Tibial nerve (tissue), 4 donors: ENCODE measurements around the gene RNF146. TPM values are rescaled to one million over a fixed set of nuclear protein-coding genes. Genes with fewer than 3 reads are reported as not detected.

Experiments
- DNase-seq, 2 donors: peaks; one replicate each; pipeline ENCODE4 v3.0.0-alpha.2; 2019; ENCODE audit warnings: low spot score in 2 of 2
- H3K27ac ChIP-seq, 4 donors: fragments of 200-600 bp; sonication (generic) in 3 of 4; one replicate each; pipeline ENCODE4 v1.5.1; 2017 to 2019; ENCODE audit warnings: mild to moderate bottlenecking in 1 of 4
- H3K27me3 ChIP-seq, 2 donors: fragments of 200-600 bp; sonication (generic) in 1 of 2; one replicate each; pipeline versions ENCODE4 v1.5.1 to v1.6.0; 2017 to 2019
- H3K36me3 ChIP-seq, 3 donors: fragments of 200-600 bp; sonication (generic); one replicate each; pipeline ENCODE4 v1.5.1; 2018 to 2019
- H3K4me1 ChIP-seq, 4 donors: fragments of 200-600 bp; sonication (generic) in 3 of 4; one replicate each; pipeline ENCODE4 v1.5.1; 2017 to 2019
- H3K4me3 ChIP-seq, 4 donors: fragments of 200-600 bp; sonication (generic) in 3 of 4; one replicate each; pipeline ENCODE4 v1.5.1; 2017 to 2019; ENCODE audit warnings: mild to moderate bottlenecking in 1 of 4, moderate library complexity in 1 of 4
- H3K9me3 ChIP-seq, 4 donors: fragments of 200-600 bp; sonication (generic) in 3 of 4; one replicate each; pipeline ENCODE4 v1.5.1; 2017 to 2019
- CTCF ChIP-seq, 5 experiments: fragments of 200-600 bp in 3 of 5; fragments of 450-650 bp in 2 of 5; sonication (generic) in 3 of 5; IDR thresholded peaks; one replicate each; pipeline ENCODE4 v1.5.1; 2016 to 2019; ENCODE audit warnings: antibody characterized with exemption in 5 of 5, mild to moderate bottlenecking in 3 of 5, moderate library complexity in 2 of 5
- EP300 ChIP-seq, 2 donors: sonication (generic); formaldehyde crosslinking; IDR thresholded peaks; one replicate each; pipeline ENCODE4 v1.6.1; 2017; ENCODE audit warnings: antibody characterized with exemption in 2 of 2, mild to moderate bottlenecking in 1 of 2
- POLR2A ChIP-seq, 2 donors: fragments of 450-650 bp; IDR thresholded peaks; one replicate each; pipeline ENCODE4 v1.6.1; 2017; ENCODE audit warnings: antibody characterized with exemption in 2 of 2, mild to moderate bottlenecking in 2 of 2, moderate library complexity in 2 of 2
- WGBS, 2 donors: methylation state at CpG; one replicate each; pipeline ENCODE4 v1.1.5; 2018; 5-methylcytosine and 5-hydroxymethylcytosine counted together
- total RNA-seq, 4 donors: library from RNA; depleted of rRNA; stranded (reverse); fragments of >200 nt; gene quantifications; one replicate each; pipeline ENCODE4 v1.1.0, GENCODE V29; 2016

Gene RNF146
- total RNA-seq, 4 donors from 2014 or later = 58.5 to 79.1 (median 75.2) TPM

GRCh38 chr6:127302728-127303660 is 36.3 kb downstream of the RNF146 start:
- H3K27ac ChIP-seq = no peak overlapping the region
- no peaks in the 10 kb centered on the region for H3K27me3 ChIP-seq
- peaks cover 0 to 14% (median 5%) of the 10 kb centered on the region in 4 donors for H3K4me1 ChIP-seq
- TF ChIP-seq CTCF (IDR thresholded peaks at IDR 0.05) = peak; percentile 39 to 74 (median 61)
- TF ChIP-seq POLR2A (IDR thresholded peaks at IDR 0.05) = no peak
- H3K36me3 ChIP-seq = peaks cover 0 to 13% (median 0%) of the 10 kb centered on the region in 3 donors
- peak; percentile 23 to 82 for DNase-seq
- WGBS, 2 donors = 42 to 45% methylated on average over 6 of the region's 6 CpGs
- no peak overlapping the region for H3K4me3 ChIP-seq
- peaks cover 0 to 10% (median 4%) of the 10 kb centered on the region in 4 donors for H3K9me3 ChIP-seq

- Histone ChIP-seq H3K9me3 (peaks cover 0 to 18% (median 8%) of the 10 kb centered on the region in 4 donors), H3K27me3 (no peaks in the 10 kb centered on the region), H3K27ac (no peak overlapping the region), H3K4me1 (peaks cover 0 to 14% (median 5%) of the 10 kb centered on the region in 4 donors), H3K36me3 (peaks cover 0 to 14% (median 0%) of the 10 kb centered on the region in 3 donors), H3K4me3 (no peak overlapping the region)
- TF ChIP-seq EP300 (IDR thresholded peaks at IDR 0.05) (no peak), POLR2A (IDR thresholded peaks at IDR 0.05) (no peak), CTCF (IDR thresholded peaks at IDR 0.05) (no peak)
- 82 to 95% methylated on average over 3 of the region's 3 CpGs for WGBS, 2 donors
- no peak for DNase-seq
Observed at GRCh38 chr6:127303917-127304316, 37.3 kb downstream of the RNF146 start.

DNA sequence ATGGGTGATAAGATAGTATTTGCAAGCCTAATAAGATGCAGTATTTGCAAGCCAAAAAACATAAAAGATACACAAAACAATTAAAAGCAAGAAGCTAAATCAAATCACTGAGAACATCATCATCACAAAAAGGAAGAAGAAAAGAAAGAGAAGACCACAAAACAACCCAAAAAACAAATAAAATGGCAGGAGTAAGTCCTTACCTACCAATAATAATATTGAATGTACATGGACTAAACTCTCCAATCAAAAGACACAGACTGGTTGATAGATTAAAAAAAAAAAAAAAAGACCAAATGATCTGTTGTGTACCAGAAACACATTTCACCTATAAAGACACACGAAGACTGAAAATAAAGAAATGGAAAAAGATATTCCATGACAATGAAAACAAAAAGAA is 39.1 kb downstream of the RNF146 start:
- Histone ChIP-seq H3K4me1 (peaks cover 0 to 11% (median 5%) of the 10 kb centered on the region in 4 donors), H3K4me3 (no peak overlapping the region), H3K9me3 (peaks cover 0 to 18% (median 9%) of the 10 kb centered on the region in 4 donors), H3K27ac (no peak overlapping the region), H3K27me3 (no peaks in the 10 kb centered on the region), H3K36me3 (peaks cover 0 to 30% (median 0%) of the 10 kb centered on the region in 3 donors)
- TF ChIP-seq CTCF (IDR thresholded peaks at IDR 0.05) (no peak), POLR2A (IDR thresholded peaks at IDR 0.05) (no peak), EP300 (IDR thresholded peaks at IDR 0.05) (no peak)
- 92 to 100% methylated on average over 1 of the region's 1 CpG for WGBS, 2 donors
- no peak for DNase-seq

GRCh38 chr6:127317388-127318128 is 50.9 kb downstream of the RNF146 start:
- peaks cover 0 to 36% (median 3%) of the 10 kb centered on the region in 3 donors for H3K36me3 ChIP-seq
- H3K27ac ChIP-seq = no peak overlapping the region
- H3K27me3 ChIP-seq = no peaks in the 10 kb centered on the region
- H3K4me3 ChIP-seq = no peak overlapping the region
- no peak for DNase-seq
- TF ChIP-seq EP300 (IDR thresholded peaks at IDR 0.05) (no peak), POLR2A (IDR thresholded peaks at IDR 0.05) (no peak), CTCF (IDR thresholded peaks at IDR 0.05) (no peak)
- H3K4me1 ChIP-seq = no peaks in the 10 kb centered on the region
- WGBS, 2 donors = 73 to 74% methylated on average over 6 of the region's 6 CpGs
- H3K9me3 ChIP-seq = no peaks in the 10 kb centered on the region
